HEK293T (cell line): Measurements from ENCODE around the gene PAPOLG.

Experiments
- CTCF ChIA-PET: fragments of 350-600 bp; formaldehyde crosslinking; extraction: SDS; loops from one replicate; lab custom pipeline; 2021; ENCODE audit warnings: antibody characterized with exemption, inconsistent platforms; lab: Yijun Ruan, JAX
- POLR2A ChIA-PET: fragments of 350-600 bp; formaldehyde crosslinking; extraction: SDS; loops from one replicate; lab custom pipeline; 2020; ENCODE audit warnings: antibody characterized with exemption, inconsistent platforms; lab: Yijun Ruan, JAX
- DNase-seq: peaks from one replicate; pipeline ENCODE4 v3.0.0; 2012; ENCODE audit warnings: mixed read lengths; ENCODE audit errors: extremely low spot score
- ARNT ChIP-seq: fragments of 450-650 bp; IDR thresholded peaks from 2 replicates; pipeline ENCODE4 v1.6.1; 2017; ENCODE audit warnings: mild to moderate bottlenecking
- BHLHE40 ChIP-seq: fragments of 450-650 bp; IDR thresholded peaks from 2 replicates; pipeline ENCODE4 v1.6.1; 2016; ENCODE audit warnings: mild to moderate bottlenecking, moderate library complexity, borderline replicate concordance
- CTBP1 ChIP-seq: fragments of 450-650 bp; IDR thresholded peaks from 2 replicates; pipeline ENCODE4 v1.6.1; 2016; ENCODE audit warnings: borderline replicate concordance
- ELF4 ChIP-seq: fragments of 450-650 bp; IDR thresholded peaks from 2 replicates; pipeline ENCODE4 v1.6.1; 2017; ENCODE audit warnings: antibody characterized with exemption
- FOXA1 ChIP-seq: fragments of 450-650 bp; IDR thresholded peaks from 2 replicates; pipeline ENCODE4 v1.6.1; 2016; ENCODE audit warnings: mild to moderate bottlenecking
- FOXK2 ChIP-seq: fragments of 450-650 bp; IDR thresholded peaks from 2 replicates; pipeline ENCODE4 v1.6.1; 2016; ENCODE audit warnings: mild to moderate bottlenecking
- FOXM1 ChIP-seq: fragments of 450-650 bp; IDR thresholded peaks from 2 replicates; pipeline ENCODE4 v1.6.1; 2017; ENCODE audit warnings: mild to moderate bottlenecking, borderline replicate concordance
- HDGF ChIP-seq: fragments of 450-650 bp; IDR thresholded peaks from 2 replicates; pipeline ENCODE4 v1.6.1; 2017; ENCODE audit warnings: antibody characterized with exemption, borderline replicate concordance
- L3MBTL2 ChIP-seq: fragments of 450-650 bp; conservative IDR thresholded peaks from 2 replicates; pipeline ENCODE4 v1.6.1; 2016; ENCODE audit warnings: mild to moderate bottlenecking
- LEF1 ChIP-seq: fragments of 450-650 bp; IDR thresholded peaks from 2 replicates; pipeline ENCODE4 v1.6.1; 2017; ENCODE audit warnings: mild to moderate bottlenecking, borderline replicate concordance
- NFRKB ChIP-seq: fragments of 450-650 bp; IDR thresholded peaks from 2 replicates; pipeline ENCODE4 v1.6.1; 2016; ENCODE audit warnings: mild to moderate bottlenecking, moderate library complexity
- SP1 ChIP-seq: fragments of 450-650 bp; IDR thresholded peaks from 2 replicates; pipeline ENCODE4 v1.6.1; 2017
- SUZ12 ChIP-seq: fragments of 450-650 bp; IDR thresholded peaks from 2 replicates; pipeline ENCODE4 v1.6.1; 2016; ENCODE audit warnings: mild to moderate bottlenecking
- TARDBP ChIP-seq: fragments of 450-650 bp; IDR thresholded peaks from 2 replicates; pipeline ENCODE4 v1.6.1; 2016
- ZNF384 ChIP-seq: fragments of 450-650 bp; IDR thresholded peaks from 2 replicates; pipeline ENCODE4 v1.6.1; 2016
- TF ChIP-seq, protein P1 (sequence below): fragments of 450-650 bp; IDR thresholded peaks from 2 replicates; pipeline ENCODE4 v1.6.1; 2016

Gene PAPOLG

DNA sequence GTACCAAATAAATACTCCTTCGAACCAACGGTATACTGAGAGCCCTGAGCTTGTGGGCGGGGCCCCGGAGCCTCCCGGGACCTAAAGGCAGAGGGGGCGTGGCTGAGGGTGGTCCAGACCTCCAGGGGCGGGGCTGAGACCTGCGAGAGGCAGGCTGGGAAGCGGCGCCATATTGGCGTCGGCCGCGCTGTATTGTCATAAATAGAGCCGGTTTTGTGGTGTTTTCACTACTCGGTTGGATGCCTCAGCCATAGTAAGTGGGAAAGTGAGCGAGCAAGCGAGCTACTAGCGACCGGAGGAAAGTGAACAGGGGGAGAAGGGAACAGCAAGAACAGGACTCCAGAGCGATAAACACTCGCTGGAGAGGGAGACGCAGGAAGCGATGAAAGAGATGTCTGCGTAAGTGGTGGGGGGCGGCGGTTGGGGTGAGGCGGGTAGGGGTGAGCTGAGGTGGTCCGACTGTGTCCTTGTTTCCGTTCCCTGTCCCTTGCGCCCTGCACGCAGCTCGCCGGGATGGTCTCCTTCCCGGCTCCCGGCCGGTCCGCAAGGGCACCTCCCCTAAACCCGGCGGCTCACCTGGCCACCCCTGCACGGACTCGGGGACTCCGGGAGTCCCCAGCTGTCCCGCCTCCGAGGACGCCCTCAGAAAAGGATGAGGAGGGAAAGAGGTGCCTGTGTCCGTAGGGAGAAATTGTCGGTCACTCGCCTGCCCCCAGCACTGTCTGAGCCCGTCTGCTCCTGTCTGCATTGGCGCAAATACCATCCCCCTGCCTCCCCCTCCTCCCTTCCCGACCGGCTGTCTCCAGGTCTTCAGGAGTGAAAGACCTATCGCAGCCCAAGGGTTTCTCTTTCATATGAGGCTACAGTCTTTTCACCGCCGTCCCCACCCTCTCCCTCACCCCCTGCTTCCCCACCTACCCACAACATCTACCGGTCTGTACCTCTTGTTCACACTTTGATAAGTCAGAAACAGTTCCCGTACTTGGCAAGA, at the start of gene PAPOLG:
Gene PAPOLG, plus strand, starts transcription at position 172 of the 991 bp plus-strand sequence. Its CDS starts 211 bp downstream, at position 383.
- TF ChIP-seq BHLHE40: no peak
- no peak for TF ChIP-seq ZNF384
- TF ChIP-seq CTBP1: no peak
- TF ChIP-seq TARDBP: no peak
- no peak for TF ChIP-seq LEF1
- no peak for TF ChIP-seq ELF4
- no peak for TF ChIP-seq HDGF
- TF ChIP-seq SP1: no peak
- ChIA-PET POLR2A (interaction anchor here (0.6 to 1.8 kb wide), 16 partner anchors 9 to 261 kb away, joined by 3 to 16 read pairs (median 4); partner anchors contain the start of genes PEX13 and PUS10), CTCF (interaction anchor here (1.0 to 1.6 kb wide), 2 partner anchors 49 to 81 kb away, joined by 3 to 4 read pairs; no protein-coding TSS in a partner anchor)
- DNase-seq: peak; percentile 98

DNA sequence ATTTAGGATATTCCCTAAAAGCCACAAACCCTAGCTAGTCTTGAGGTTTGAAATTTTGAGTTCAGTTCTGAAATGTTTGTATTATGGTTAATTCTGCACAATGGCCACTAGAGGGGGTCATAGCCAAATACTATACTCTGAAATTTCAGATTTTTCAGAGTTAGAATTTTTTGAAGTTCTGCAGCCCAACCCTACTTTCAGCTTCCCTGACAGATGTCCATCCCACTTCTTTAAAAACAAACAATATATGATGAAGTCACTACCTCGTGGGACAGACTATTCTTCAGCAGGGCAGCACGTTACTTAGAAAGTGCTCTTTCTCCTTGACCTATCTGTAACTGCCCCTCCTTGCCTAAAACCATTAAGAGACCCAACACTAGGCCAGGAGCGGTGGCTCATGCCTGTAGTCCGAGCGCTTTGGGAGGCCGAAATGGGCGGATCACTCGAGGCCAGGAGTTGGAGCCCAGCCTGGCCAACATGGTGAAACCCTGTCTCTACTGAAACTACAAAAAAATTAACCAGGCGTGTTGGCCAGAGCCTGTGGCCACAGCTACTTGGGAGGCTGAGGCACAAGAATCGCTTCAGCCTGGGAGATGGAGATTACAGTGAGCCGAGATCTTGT, 48.2 kb upstream of the PAPOLG start:
- ChIA-PET CTCF (interaction anchor here (0.6 to 3.1 kb wide), 11 partner anchors 11 to 296 kb away, joined by 3 to 12 read pairs (median 4); partner anchors contain the start of gene PAPOLG), POLR2A (no interaction called here)
- TF ChIP-seq, protein P1, sequence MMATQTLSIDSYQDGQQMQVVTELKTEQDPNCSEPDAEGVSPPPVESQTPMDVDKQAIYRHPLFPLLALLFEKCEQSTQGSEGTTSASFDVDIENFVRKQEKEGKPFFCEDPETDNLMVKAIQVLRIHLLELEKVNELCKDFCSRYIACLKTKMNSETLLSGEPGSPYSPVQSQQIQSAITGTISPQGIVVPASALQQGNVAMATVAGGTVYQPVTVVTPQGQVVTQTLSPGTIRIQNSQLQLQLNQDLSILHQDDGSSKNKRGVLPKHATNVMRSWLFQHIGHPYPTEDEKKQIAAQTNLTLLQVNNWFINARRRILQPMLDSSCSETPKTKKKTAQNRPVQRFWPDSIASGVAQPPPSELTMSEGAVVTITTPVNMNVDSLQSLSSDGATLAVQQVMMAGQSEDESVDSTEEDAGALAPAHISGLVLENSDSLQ: peak; percentile 31; the same call in 1 of the 2 replicates
- TF ChIP-seq SP1: no peak
- DNase-seq: peak; percentile 44

DNA sequence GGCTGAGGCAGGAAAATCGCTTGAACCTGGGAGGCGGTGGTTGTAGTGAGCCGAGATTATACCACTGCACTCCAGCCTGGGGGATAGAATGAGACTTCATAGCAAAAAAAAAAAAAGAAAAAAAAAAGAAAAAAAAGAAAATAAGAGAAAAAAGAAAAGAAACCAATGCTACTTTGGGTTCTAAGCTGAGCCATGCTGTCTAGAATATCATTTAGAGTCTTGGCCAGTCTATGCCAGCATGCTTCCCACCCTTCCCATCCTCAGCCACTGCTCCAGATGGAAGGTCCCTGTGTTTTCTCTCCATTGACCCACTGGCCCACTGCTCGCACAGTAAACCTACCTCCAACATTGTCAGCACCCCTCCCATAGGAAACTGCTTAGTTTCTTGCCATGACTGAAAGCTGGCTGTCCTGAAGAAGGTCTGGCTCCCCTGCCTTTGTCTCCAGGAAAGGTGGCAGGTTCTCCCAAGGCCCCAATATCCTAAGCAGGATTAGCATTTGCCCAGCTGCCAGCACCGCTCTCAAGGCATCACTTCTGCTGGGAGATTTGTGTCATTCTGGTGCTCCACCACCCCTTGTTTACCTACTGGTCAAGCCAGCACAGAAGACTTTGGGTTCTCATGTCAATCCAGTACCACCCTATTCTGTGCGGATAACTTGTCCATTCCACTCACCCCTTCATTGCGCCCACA, 47.3 kb upstream of the PAPOLG start:
- TF ChIP-seq SP1 (no peak), ZNF384 (0 out of 2 replicates have a peak, but pooled peaks have one; percentile 9)

DNA sequence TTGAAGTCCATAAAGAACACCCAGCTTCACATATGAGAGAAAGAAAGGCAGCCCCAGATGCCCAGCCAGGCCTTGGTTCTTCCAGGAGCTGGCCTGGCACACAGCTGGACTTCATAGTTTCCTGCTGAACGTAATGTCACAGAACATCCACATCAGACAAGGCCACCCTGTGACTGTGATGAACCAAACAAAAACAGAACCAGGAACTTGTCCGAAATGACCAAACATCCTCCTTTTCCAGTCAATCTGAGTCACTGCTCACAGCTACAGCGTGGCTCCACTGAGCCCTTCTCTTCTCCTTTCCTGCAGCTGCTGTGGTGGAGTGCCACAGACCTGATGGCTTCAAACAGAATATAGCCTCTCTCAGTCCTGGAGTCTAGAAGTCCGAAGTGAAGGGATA, 45.4 kb upstream of the PAPOLG start:
- ChIA-PET CTCF (no interaction called here), POLR2A (no interaction called here)
- TF ChIP-seq ELF4 (no peak), FOXK2 (no peak), TARDBP (no peak), ZNF384 (no peak), CTBP1 (no peak), FOXA1 (no peak), BHLHE40 (no peak), SP1 (no peak)
- no peak for DNase-seq

More for the DNA sequence above, 47.3 kb upstream of the PAPOLG start:
- DNase-seq: no peak
- CTCF ChIA-PET: interaction anchor here (0.6 to 3.1 kb wide), 5 partner anchors 32 to 295 kb away, joined by 3 to 12 read pairs (median 3); no protein-coding TSS in a partner anchor
- POLR2A ChIA-PET: interaction anchor here (1.1 kb wide), 1 partner anchor 47 kb away, joined by 3 read pairs; the partner anchor contains the start of gene PAPOLG

DNA sequence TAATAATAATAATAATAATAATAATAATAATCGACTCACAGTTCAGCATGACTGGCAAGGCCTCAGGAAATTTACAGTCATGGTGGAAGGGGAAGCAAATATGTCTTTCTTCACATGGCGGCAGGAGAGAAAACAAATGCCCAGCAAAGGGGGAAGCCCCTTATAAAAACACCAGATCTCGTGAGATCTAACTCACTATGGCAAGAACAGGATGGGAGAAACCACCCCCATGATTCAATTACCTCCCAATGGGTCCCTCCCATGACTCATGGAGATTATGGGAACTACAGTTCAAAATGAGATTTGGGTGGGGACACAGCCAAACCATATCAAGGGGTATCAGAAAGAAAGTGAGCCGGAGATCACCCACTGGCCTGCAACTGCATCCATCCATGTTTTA, 40.5 kb upstream of the PAPOLG start:
- ChIA-PET POLR2A (no interaction called here), CTCF (no interaction called here)
- no peak for TF ChIP-seq FOXM1
- DNase-seq: no peak

DNA sequence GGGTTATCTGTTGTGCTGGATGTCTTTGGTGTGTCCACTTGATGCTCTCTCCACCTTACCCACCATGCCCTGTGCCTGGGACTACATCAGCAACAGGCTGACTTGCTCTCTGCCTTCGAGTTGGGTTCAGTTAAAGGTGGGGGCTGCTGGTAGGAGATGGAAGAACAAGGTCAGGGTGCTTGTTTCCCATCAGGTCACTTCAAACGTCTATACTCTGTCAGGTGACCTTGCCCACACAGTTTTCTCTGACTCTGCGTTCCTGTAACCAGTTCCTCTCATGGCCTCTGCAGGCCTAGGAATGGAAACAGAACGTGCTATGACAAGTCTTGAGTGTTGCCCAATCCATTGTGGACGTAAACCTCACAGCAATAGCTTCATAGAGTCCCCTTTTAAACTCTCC, 38.4 kb upstream of the PAPOLG start:
- TF ChIP-seq TARDBP: no peak
- TF ChIP-seq, protein P1: no peak
- TF ChIP-seq SUZ12: no peak
- no peak for TF ChIP-seq FOXK2
- no peak for TF ChIP-seq FOXA1
- no peak for TF ChIP-seq BHLHE40
- TF ChIP-seq CTBP1: no peak
- no peak for TF ChIP-seq ZNF384
- TF ChIP-seq ARNT: no peak
- no peak for TF ChIP-seq FOXM1
- no peak for TF ChIP-seq SP1
- no peak for TF ChIP-seq HDGF
- no peak for TF ChIP-seq LEF1
- no peak for TF ChIP-seq NFRKB
- TF ChIP-seq ELF4: no peak
- no peak for TF ChIP-seq L3MBTL2
- DNase-seq: no peak
- POLR2A ChIA-PET: no interaction called here
- CTCF ChIA-PET: no interaction called here
